Fibroblast of lung (primary cell): Measurements from ENCODE around the gene RXRA. TPM values are rescaled to one million over a fixed set of nuclear protein-coding genes. Genes with fewer than 3 reads are reported as not detected.

Experiments used
- DNase-seq, 2 donors: peaks; one replicate each; pipeline versions ENCODE4 v3.0.0 to v3.0.0-alpha.2; 2010; ENCODE audit warnings: low read depth in 2 of 2
- H2AFZ ChIP-seq: 2 replicates; pipeline ENCODE4 v1.5.1; 2012; ENCODE audit warnings: low read length, control low read depth, inconsistent platforms
- H3K27ac ChIP-seq: 2 replicates; pipeline ENCODE4 v1.5.1; 2011; ENCODE audit warnings: low read length, control low read depth; ENCODE audit not compliant: insufficient read depth
- H3K27me3 ChIP-seq: 2 replicates; pipeline ENCODE4 v1.5.1; 2011; ENCODE audit warnings: mild to moderate bottlenecking, low read length; ENCODE audit not compliant: control insufficient read depth, insufficient read depth
- H3K36me3 ChIP-seq: 2 replicates; pipeline ENCODE4 v1.5.1; 2011; ENCODE audit warnings: low read length; ENCODE audit not compliant: control insufficient read depth, insufficient read depth
- H3K4me1 ChIP-seq: 2 replicates; pipeline ENCODE4 v1.5.1; 2011; ENCODE audit warnings: low read length; ENCODE audit not compliant: control insufficient read depth, insufficient read depth; ENCODE audit errors: extremely low read depth
- H3K4me2 ChIP-seq: 2 replicates; pipeline ENCODE4 v1.5.1; 2011; ENCODE audit warnings: low read length, control low read depth; ENCODE audit not compliant: insufficient read depth; ENCODE audit errors: extremely low read depth
- H3K4me3 ChIP-seq, 4 experiments: fragments of 200-600 bp in 1 of 4; sonication (generic) in 1 of 4; replicated peaks in 1 of 4; 2 replicates each; pipeline ENCODE4 v1.5.1; 2011 to 2016; ENCODE audit warnings: low read length in 4 of 4, low read depth in 3 of 4, mild to moderate bottlenecking in 3 of 4, control low read depth in 2 of 4, inconsistent platforms in 1 of 4, mixed read lengths in 1 of 4; ENCODE audit not compliant: insufficient read depth in 1 of 4; ENCODE audit errors: control extremely low read depth in 1 of 4
- H3K79me2 ChIP-seq: 2 replicates; pipeline ENCODE4 v1.5.1; 2012; ENCODE audit warnings: mild to moderate bottlenecking, low read length, inconsistent platforms; ENCODE audit not compliant: control insufficient read depth, insufficient read depth
- H3K9ac ChIP-seq: 2 replicates; pipeline ENCODE4 v1.5.1; 2011; ENCODE audit warnings: mild to moderate bottlenecking, low read length, control low read depth; ENCODE audit not compliant: insufficient read depth
- H3K9me3 ChIP-seq: 2 replicates; pipeline ENCODE4 v1.5.1; 2012; ENCODE audit warnings: low read depth, low read length; ENCODE audit not compliant: control insufficient read depth, insufficient read depth
- H4K20me1 ChIP-seq: 2 replicates; pipeline ENCODE4 v1.5.1; 2011; ENCODE audit warnings: low read length; ENCODE audit not compliant: control insufficient read depth, insufficient read depth; ENCODE audit errors: extremely low read depth
- EZH2 ChIP-seq: IDR thresholded peaks from 2 replicates; pipeline ENCODE4 v1.5.1; 2012; ENCODE audit warnings: low read length, control low read depth, mild to moderate bottlenecking; ENCODE audit errors: missing control alignments
- polyA plus RNA-seq, 2 donors: library from polyadenylated mRNA; depleted of rRNA in 1 of 2; stranded (reverse) in 1 of 2; unstranded in 1 of 2; fragments of >200 nt; gene quantifications; 2 replicates each; pipeline ENCODE4 v1.2.1, GENCODE V29; 2011 to 2012; ENCODE audit warnings: missing spikeins in 1 of 2
- total RNA-seq: library from RNA; depleted of rRNA; stranded (reverse); fragments of >200 nt; gene quantifications from 2 replicates; pipeline ENCODE4 v1.2.1, GENCODE V29; 2014
- TF ChIP-seq, protein P1 (sequence below), 2 donors: IDR thresholded peaks in 1 of 2; conservative IDR thresholded peaks in 1 of 2; 1 replicate in 1 of 2; 2 replicates in 1 of 2; pipeline ENCODE4 v1.5.1; 2011 to 2012; ENCODE audit warnings: low read length in 2 of 2, control low read depth in 1 of 2, inconsistent platforms in 1 of 2, low read depth in 1 of 2, mild to moderate bottlenecking in 1 of 2

The RXRA gene
- total and polyA plus RNA-seq, 2 donors (not counting 1 experiment from before 2014, with no cell fraction given), result 13.3 to 14.9 TPM

DNA sequence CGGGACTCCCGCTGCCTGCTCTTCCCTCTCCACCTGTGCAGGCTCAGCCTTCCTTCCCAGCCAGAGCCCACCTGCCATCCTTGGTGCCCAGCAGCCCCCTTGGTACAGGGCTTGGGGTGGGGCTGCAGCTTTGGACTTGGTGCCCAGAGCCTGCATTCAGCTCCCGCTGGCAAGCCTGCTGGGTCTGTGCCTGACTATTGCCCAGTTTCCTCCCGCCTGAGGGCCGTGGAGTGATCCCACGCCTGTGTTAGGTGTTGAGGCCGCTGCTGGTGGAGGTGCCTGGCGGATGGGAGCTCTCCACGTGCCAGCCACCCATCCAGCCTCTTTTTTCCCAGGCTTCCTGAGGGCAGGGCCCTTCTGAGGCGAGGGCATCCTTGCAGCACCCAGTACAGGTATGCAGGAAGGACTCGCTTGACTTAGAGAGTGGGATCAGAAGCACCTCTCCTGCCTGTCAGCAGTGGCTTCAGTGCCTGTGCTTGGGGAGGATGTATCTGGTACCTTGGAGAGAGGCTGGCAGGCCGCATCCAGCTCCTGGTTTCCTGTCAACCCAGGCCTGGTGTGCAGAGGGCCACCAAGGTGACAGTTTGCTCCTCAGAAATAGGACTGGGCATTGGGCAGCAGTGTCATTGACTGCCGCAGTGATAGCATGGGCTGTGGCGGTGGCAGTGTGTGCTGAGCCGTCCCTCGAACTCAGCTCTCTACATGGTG is 7.8 kb downstream of the RXRA start:
- no peak overlapping the region for H3K4me2 ChIP-seq
- DNase-seq, result no peak
- no peak overlapping the region for H2AFZ ChIP-seq
- peaks cover 2% of the 10 kb centered on the region for H3K36me3 ChIP-seq
- no peak overlapping the region for H3K9ac ChIP-seq
- peaks cover 12% of the 10 kb centered on the region for H3K4me1 ChIP-seq
- TF ChIP-seq EZH2, result no peak
- TF ChIP-seq, protein P1, sequence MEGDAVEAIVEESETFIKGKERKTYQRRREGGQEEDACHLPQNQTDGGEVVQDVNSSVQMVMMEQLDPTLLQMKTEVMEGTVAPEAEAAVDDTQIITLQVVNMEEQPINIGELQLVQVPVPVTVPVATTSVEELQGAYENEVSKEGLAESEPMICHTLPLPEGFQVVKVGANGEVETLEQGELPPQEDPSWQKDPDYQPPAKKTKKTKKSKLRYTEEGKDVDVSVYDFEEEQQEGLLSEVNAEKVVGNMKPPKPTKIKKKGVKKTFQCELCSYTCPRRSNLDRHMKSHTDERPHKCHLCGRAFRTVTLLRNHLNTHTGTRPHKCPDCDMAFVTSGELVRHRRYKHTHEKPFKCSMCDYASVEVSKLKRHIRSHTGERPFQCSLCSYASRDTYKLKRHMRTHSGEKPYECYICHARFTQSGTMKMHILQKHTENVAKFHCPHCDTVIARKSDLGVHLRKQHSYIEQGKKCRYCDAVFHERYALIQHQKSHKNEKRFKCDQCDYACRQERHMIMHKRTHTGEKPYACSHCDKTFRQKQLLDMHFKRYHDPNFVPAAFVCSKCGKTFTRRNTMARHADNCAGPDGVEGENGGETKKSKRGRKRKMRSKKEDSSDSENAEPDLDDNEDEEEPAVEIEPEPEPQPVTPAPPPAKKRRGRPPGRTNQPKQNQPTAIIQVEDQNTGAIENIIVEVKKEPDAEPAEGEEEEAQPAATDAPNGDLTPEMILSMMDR (conservative IDR thresholded peaks at IDR 0.05 in 1 of 2, IDR thresholded peaks at IDR 0.05 in 1 of 2; ENCODE audit: low read depth in 1 of 2, low read length in 2 of 2), result no peak
- H4K20me1 ChIP-seq, result peaks cover 5% of the 10 kb centered on the region
- no peaks in the 10 kb centered on the region for H3K9me3 ChIP-seq
- H3K4me3 ChIP-seq, result no peak overlapping the region
- H3K27ac ChIP-seq, result no peak overlapping the region
- peaks cover 89% of the 10 kb centered on the region for H3K79me2 ChIP-seq
- no peaks in the 10 kb centered on the region for H3K27me3 ChIP-seq

DNA sequence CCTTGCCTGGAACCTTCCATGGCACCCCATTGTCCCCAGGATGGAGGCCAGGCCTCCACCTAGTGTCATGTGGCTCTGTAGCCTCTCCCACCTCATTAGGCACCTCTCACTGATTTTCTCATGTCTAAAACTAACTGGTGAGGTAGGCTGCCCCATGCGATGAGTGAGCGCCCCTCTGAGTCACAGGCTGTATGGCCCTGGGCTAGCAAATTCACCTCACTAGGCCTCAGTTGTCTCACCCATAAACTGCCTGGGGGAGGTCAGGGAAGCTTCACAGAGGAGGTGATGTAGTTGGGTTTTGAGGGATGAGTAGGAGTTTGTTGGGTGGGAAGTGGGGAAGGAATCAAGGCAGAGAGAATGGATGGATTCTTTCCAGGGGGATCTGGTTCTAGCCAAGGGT is 8.8 kb downstream of the RXRA start:
- Histone ChIP-seq H4K20me1 (peaks cover 5% of the 10 kb centered on the region), H3K9ac (no peak overlapping the region), H2AFZ (no peak overlapping the region), H3K36me3 (peaks cover 2% of the 10 kb centered on the region), H3K27me3 (no peaks in the 10 kb centered on the region), H3K4me2 (no peak overlapping the region), H3K4me1 (peaks cover 1% of the 10 kb centered on the region), H3K27ac (no peak overlapping the region), H3K9me3 (no peaks in the 10 kb centered on the region), H3K4me3 (no peak overlapping the region), H3K79me2 (peaks cover 89% of the 10 kb centered on the region)
- TF ChIP-seq EZH2, result no peak
- TF ChIP-seq, protein P1 (conservative IDR thresholded peaks at IDR 0.05 in 1 of 2, IDR thresholded peaks at IDR 0.05 in 1 of 2; ENCODE audit: low read depth in 1 of 2, low read length in 2 of 2), result no peak
- DNase-seq, result no peak

DNA sequence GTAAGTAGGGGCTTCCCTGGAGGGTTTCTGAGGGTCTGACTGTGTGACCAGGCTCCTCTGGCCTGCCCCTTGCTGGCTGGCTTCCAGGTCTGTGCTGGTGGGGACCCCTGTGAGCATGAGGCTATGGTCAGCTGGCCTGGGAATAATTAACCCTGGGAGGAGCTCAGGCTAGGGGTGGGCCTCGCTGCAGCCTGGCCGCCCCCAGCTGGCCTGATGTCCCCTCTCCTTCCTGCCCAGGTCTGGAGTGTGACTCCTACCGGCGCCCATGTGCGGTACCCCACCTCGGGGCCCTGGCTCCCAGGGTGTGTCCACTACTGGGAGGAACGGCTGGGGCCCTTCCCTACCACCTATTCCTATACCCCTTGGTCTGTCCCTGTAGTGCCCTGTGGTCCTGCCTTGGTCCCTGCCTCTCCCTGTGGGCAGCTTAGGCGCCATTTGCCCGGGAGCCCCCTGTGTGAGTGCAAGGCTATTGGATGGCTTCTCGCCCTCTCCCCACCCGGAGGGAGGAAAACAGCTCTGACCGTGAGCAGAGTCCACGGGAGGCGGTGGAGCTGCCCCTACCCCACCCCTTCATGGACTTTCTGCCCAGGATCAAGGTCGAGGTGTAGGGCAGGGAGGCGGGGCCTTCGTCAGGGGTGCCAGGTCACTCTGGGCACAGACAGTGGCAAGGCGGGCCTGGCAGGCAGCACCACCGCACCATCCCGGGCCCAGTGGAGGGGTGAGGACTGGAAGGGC is 9.4 kb downstream of the RXRA start:
- Histone ChIP-seq H3K4me2 (no peak overlapping the region), H3K9me3 (no peaks in the 10 kb centered on the region), H2AFZ (no peak overlapping the region), H4K20me1 (peaks cover 5% of the 10 kb centered on the region), H3K79me2 (peaks cover 88% of the 10 kb centered on the region), H3K27me3 (no peaks in the 10 kb centered on the region), H3K4me3 (no peak overlapping the region), H3K36me3 (peaks cover 2% of the 10 kb centered on the region), H3K27ac (no peak overlapping the region), H3K4me1 (no peaks in the 10 kb centered on the region), H3K9ac (no peak overlapping the region)
- DNase-seq, result no peak
- TF ChIP-seq, protein P1 (conservative IDR thresholded peaks at IDR 0.05 in 1 of 2, IDR thresholded peaks at IDR 0.05 in 1 of 2; ENCODE audit: low read depth in 1 of 2, low read length in 2 of 2), result no peak
- TF ChIP-seq EZH2, result no peak
